Kidney (tissue), 14 donors: Measurements from ENCODE around the gene LGR6. TPM values are rescaled to one million over a fixed set of nuclear protein-coding genes. Genes with fewer than 3 reads are reported as not detected.

Source experiments
- DNase-seq, 5 donors: peaks; one replicate each; pipeline ENCODE4 v3.0.0-alpha.2; 2013 to 2020
- FAIRE-seq: peaks from 2 replicates; lab custom pipeline; 2012; peaks lifted over from hg19 to GRCh38; lab: Jason Lieb, UNC
- H3K27ac ChIP-seq, 2 donors: one replicate each; pipeline ENCODE4 v1.7.0; 2013; ENCODE audit warnings: low read depth in 2 of 2, low read length in 2 of 2, inconsistent platforms in 1 of 2
- H3K27me3 ChIP-seq: one replicate; pipeline ENCODE4 v1.7.1; 2013; ENCODE audit warnings: low read length, inconsistent platforms; ENCODE audit not compliant: control insufficient read depth, insufficient read depth
- H3K36me3 ChIP-seq, 3 donors: one replicate each; pipeline versions ENCODE4 v1.7.0 to v1.7.1; 2013; ENCODE audit warnings: low read length in 3 of 3, control low read depth in 1 of 3, inconsistent platforms in 1 of 3; ENCODE audit not compliant: insufficient read depth in 3 of 3, control insufficient read depth in 2 of 3
- H3K4me1 ChIP-seq, 3 donors: one replicate each; pipeline versions ENCODE4 v1.7.0 to v1.7.1; 2013; ENCODE audit warnings: low read length in 3 of 3, inconsistent platforms in 1 of 3, low read depth in 1 of 3; ENCODE audit not compliant: control insufficient read depth in 2 of 3, insufficient read depth in 2 of 3
- H3K4me3 ChIP-seq, 3 donors: one replicate each; pipeline versions ENCODE4 v1.7.0 to v1.8.1; 2013; ENCODE audit warnings: low read length in 3 of 3, control low read depth in 1 of 3, inconsistent platforms in 1 of 3
- H3K9ac ChIP-seq, 3 donors: one replicate each; pipeline versions ENCODE4 v1.7.0 to v1.7.1; 2013; ENCODE audit warnings: low read length in 3 of 3, control low read depth in 1 of 3, inconsistent platforms in 1 of 3
- H3K9me3 ChIP-seq, 3 donors: one replicate each; pipeline versions ENCODE4 v1.7.0 to v1.7.1; 2013; ENCODE audit warnings: low read length in 3 of 3, control low read depth in 1 of 3, inconsistent platforms in 1 of 3; ENCODE audit not compliant: control insufficient read depth in 2 of 3, insufficient read depth in 1 of 3
- intact Hi-C: fragments of 100-400 bp; cut with DNase I; formaldehyde crosslinking; loops from one replicate; pipeline ENCODE4 v1.11.1; 2022
- polyA plus RNA-seq: library from polyadenylated mRNA; stranded (reverse); fragments of 350-450 nt; fragmentation: Illumina TruSeq; extraction: RNeasy Lipid Tissue Mini Kit (QIAGEN cat#74804); gene quantifications from one replicate; pipeline ENCODE4 v1.2.3, GENCODE V29; 2014; ENCODE audit warnings: low read depth, low replicate concordance; ENCODE audit not compliant: insufficient read depth
- total RNA-seq: library from RNA; stranded (reverse); fragmentation: NEBNext Ultra II Directional; extraction: Animal tissue kit (Norgen Biotek cat#: 25700); gene quantifications from one replicate; pipeline ENCODE4 v1.2.1, GENCODE V29; 2021
- TF ChIP-seq, protein P1 (sequence below): IDR thresholded peaks from 3 replicates; pipeline ENCODE4 v1.5.1; 2012; ENCODE audit warnings: mild to moderate bottlenecking, moderate library complexity, borderline replicate concordance; ENCODE audit not compliant: insufficient read depth; ENCODE audit errors: extremely low read depth
- donor health status: control.
- donor health status: control.
- donor health status: control.
- donor health status: control.
- donor health status: control.
- donor health status: DM: yes; HTN: yes; CAD: no.
- donor health status: Normal renal cell carcinoma (clear cell type).

The LGR6 gene
- total and polyA plus RNA-seq, 2 donors from 2014 or later = 1.8 to 4.1 TPM

DNA sequence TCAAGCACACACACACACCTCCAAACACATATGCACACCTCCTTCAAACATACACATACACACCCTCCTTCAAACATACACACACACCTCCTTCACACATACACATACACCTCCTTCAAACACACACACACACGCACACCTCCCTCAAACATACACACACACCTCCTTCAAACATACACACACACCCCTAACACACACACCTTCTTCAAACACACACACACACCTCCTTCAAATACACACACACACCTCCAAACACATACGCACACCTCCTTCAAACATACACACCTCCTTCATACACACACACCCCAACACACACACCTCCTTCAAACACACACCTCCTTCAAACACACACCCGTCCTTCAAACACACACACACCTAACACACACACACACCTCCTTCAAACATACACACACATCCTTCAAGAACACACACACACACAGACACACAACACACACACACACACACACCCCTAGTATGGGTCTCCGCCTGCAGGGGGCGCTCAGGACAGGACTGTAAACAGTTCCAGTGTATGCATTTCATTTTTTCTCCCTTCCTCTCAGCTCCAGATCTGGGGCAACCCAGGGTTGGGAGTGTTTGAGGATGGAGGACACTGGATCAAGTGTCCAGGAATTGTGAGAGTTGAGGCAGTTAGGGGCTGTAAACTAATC is 12.1 kb downstream of the LGR6 start:
- Histone ChIP-seq H3K4me3 (no peak overlapping the region), H3K9me3 (no peaks in the 10 kb centered on the region), H3K36me3 (no peaks in the 10 kb centered on the region), H3K4me1 (no peaks in the 10 kb centered on the region), H3K27ac (no peak overlapping the region), H3K27me3 (no peaks in the 10 kb centered on the region), H3K9ac (no peak overlapping the region)
- intact Hi-C loops = no loop called here
- TF ChIP-seq, protein P1, sequence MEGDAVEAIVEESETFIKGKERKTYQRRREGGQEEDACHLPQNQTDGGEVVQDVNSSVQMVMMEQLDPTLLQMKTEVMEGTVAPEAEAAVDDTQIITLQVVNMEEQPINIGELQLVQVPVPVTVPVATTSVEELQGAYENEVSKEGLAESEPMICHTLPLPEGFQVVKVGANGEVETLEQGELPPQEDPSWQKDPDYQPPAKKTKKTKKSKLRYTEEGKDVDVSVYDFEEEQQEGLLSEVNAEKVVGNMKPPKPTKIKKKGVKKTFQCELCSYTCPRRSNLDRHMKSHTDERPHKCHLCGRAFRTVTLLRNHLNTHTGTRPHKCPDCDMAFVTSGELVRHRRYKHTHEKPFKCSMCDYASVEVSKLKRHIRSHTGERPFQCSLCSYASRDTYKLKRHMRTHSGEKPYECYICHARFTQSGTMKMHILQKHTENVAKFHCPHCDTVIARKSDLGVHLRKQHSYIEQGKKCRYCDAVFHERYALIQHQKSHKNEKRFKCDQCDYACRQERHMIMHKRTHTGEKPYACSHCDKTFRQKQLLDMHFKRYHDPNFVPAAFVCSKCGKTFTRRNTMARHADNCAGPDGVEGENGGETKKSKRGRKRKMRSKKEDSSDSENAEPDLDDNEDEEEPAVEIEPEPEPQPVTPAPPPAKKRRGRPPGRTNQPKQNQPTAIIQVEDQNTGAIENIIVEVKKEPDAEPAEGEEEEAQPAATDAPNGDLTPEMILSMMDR = no peak
- DNase-seq (no peak), FAIRE-seq (no peak)

DNA sequence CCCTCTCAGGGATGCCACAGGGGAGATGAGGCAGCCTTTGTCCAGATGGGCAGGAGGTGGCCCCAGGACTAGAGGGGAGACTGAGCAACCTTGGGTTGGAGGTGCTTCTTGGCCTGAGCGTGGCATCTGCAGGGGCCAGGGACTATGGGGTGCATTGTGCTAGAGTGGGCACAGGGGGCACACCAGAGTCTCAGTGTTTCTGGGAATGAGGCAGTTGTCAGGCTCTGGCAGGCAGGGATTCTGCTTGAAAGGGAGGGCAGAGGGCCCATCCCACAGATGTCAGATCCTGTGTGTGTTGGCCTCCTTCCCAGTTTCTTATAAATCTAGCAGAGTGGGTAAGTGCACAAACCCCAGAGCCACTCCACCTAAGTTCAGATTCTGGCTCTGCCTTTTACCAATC is 13.7 kb downstream of the LGR6 start:
- Histone ChIP-seq H3K9ac (no peak overlapping the region), H3K9me3 (no peaks in the 10 kb centered on the region), H3K36me3 (no peaks in the 10 kb centered on the region), H3K27ac (no peak overlapping the region), H3K4me3 (no peak overlapping the region), H3K4me1 (no peaks in the 10 kb centered on the region), H3K27me3 (no peaks in the 10 kb centered on the region)
- DNase-seq (peak in 2 of 5 donors; percentile 31 to 55), FAIRE-seq (no peak)
- TF ChIP-seq, protein P1 = no peak
- intact Hi-C loops = no loop called here

DNA sequence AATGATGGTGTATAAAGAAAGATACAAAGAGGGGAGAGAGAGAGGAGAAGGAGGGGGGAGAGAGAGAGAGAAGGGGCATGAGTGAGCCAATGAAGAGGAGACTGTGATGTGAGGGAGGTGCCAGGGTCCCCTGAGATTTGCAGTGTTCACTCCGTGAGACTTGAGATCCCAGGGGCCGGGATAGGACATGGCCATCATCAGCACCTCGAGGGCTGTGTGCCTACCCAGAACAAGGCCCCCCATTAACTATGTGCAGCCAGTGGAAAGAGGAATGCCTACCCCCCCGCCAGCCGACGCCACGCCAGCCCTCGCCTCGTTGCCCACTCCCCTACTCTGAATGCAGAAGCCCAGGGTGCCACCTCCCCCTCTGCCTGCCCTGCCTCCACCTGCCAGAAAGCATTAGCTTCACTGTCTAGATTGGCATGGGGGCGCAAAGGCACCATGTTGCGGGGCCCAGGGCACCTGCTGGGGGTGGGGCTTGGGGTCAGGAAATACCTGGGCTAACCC is 14.8 kb downstream of the LGR6 start:
- Histone ChIP-seq H3K27ac (no peak overlapping the region), H3K27me3 (no peaks in the 10 kb centered on the region), H3K4me3 (no peak overlapping the region), H3K9me3 (no peaks in the 10 kb centered on the region), H3K36me3 (no peaks in the 10 kb centered on the region), H3K4me1 (no peaks in the 10 kb centered on the region), H3K9ac (no peak overlapping the region)
- TF ChIP-seq, protein P1 = no peak
- FAIRE-seq (no peak), DNase-seq (peak in 1 of 5 donors; percentile 26)
- intact Hi-C loops = no loop called here
